ENCODE data around the gene NFAT5. TPM values are rescaled to one million over a fixed set of nuclear protein-coding genes. Genes with fewer than 3 reads are reported as not detected.

The NFAT5 gene
- polyA plus RNA-seq, 3 donors from 2014 or later, result 5.4 to 17.5 (median 7.9) TPM

GRCh38 chr16:69647020-69647419 lies 81.3 kb downstream of the NFAT5 start:
- H3K27me3 Mint-ChIP-seq (ENCODE audit: low read depth in 3 of 3), result no peaks in the 10 kb centered on the region
- peaks cover 9 to 21% of the 10 kb centered on the region in 2 donors for H3K4me1 Mint-ChIP-seq
- DNase-seq, result no peak
- peak overlapping the region in 1 of 6 donors; percentile 42 for H3K27ac Mint-ChIP-seq
- H3K9me3 Mint-ChIP-seq, result no peaks in the 10 kb centered on the region
- H3K4me3 Mint-ChIP-seq, result no peak overlapping the region
- peaks cover 5 to 15% (median 12%) of the 10 kb centered on the region in 3 donors for H3K36me3 Mint-ChIP-seq

- peaks cover 3 to 6% of the 10 kb centered on the region in 2 donors for H3K4me1 Mint-ChIP-seq
- no peak for DNase-seq
- H3K36me3 Mint-ChIP-seq, result peaks cover 8 to 30% (median 28%) of the 10 kb centered on the region in 3 donors
- no peaks in the 10 kb centered on the region for H3K27me3 Mint-ChIP-seq (ENCODE audit: low read depth in 3 of 3)
- no peak overlapping the region for H3K4me3 Mint-ChIP-seq
- no peaks in the 10 kb centered on the region for H3K9me3 Mint-ChIP-seq
- H3K27ac Mint-ChIP-seq, result peak overlapping the region in 3 of 6 donors; percentile 18 to 56 (median 24)
These were observed 85.5 kb downstream of the NFAT5 start for GRCh38 chr16:69651217-69651616.

- H3K27me3 Mint-ChIP-seq (ENCODE audit: low read depth in 3 of 3), result no peaks in the 10 kb centered on the region
- H3K4me3 Mint-ChIP-seq, result no peak overlapping the region
- H3K36me3 Mint-ChIP-seq, result peaks cover 11 to 26% (median 23%) of the 10 kb centered on the region in 3 donors
- peaks cover 0 to 3% of the 10 kb centered on the region in 2 donors for H3K4me1 Mint-ChIP-seq
- DNase-seq, result no peak
- H3K9me3 Mint-ChIP-seq, result no peaks in the 10 kb centered on the region
- H3K27ac Mint-ChIP-seq, result no peak overlapping the region
These were observed 88.6 kb downstream of the NFAT5 start for GRCh38 chr16:69654280-69654931.

- H3K27me3 Mint-ChIP-seq (ENCODE audit: low read depth in 3 of 3), result no peaks in the 10 kb centered on the region
- H3K4me3 Mint-ChIP-seq, result no peak overlapping the region
- peaks cover 0 to 1% of the 10 kb centered on the region in 2 donors for H3K4me1 Mint-ChIP-seq
- no peak for DNase-seq
- no peaks in the 10 kb centered on the region for H3K9me3 Mint-ChIP-seq
- peaks cover 11 to 36% (median 17%) of the 10 kb centered on the region in 3 donors for H3K36me3 Mint-ChIP-seq
- H3K27ac Mint-ChIP-seq, result no peak overlapping the region
These were observed 94.4 kb downstream of the NFAT5 start for GRCh38 chr16:69660166-69660565.

GRCh38 chr16:69662901-69663300 lies 97.1 kb downstream of the NFAT5 start:
- no peaks in the 10 kb centered on the region for H3K9me3 Mint-ChIP-seq
- H3K36me3 Mint-ChIP-seq, result peaks cover 4 to 27% (median 12%) of the 10 kb centered on the region in 3 donors
- H3K4me3 Mint-ChIP-seq, result no peak overlapping the region
- peaks cover 0 to 1% of the 10 kb centered on the region in 2 donors for H3K4me1 Mint-ChIP-seq
- H3K27ac Mint-ChIP-seq, result peak overlapping the region in 2 of 6 donors; percentile 40 to 50
- no peak for DNase-seq
- no peaks in the 10 kb centered on the region for H3K27me3 Mint-ChIP-seq (ENCODE audit: low read depth in 3 of 3)

GRCh38 chr16:69663846-69664245 lies 98.1 kb downstream of the NFAT5 start:
- Mint-ChIP-seq H3K27me3 (ENCODE audit: low read depth in 3 of 3) (no peaks in the 10 kb centered on the region), H3K4me3 (no peak overlapping the region), H3K4me1 (peaks cover 0 to 1% of the 10 kb centered on the region in 2 donors), H3K27ac (peak overlapping the region in 1 of 6 donors; percentile 43), H3K36me3 (peaks cover 8 to 26% (median 12%) of the 10 kb centered on the region in 3 donors), H3K9me3 (no peaks in the 10 kb centered on the region)
- no peak for DNase-seq

GRCh38 chr16:69669577-69669976 lies 103.8 kb downstream of the NFAT5 start:
- Mint-ChIP-seq H3K27me3 (ENCODE audit: low read depth in 3 of 3) (no peaks in the 10 kb centered on the region), H3K36me3 (peaks cover 6 to 23% (median 8%) of the 10 kb centered on the region in 3 donors), H3K9me3 (no peaks in the 10 kb centered on the region), H3K4me3 (no peak overlapping the region), H3K4me1 (no peaks in the 10 kb centered on the region), H3K27ac (no peak overlapping the region)
- no peak for DNase-seq

- no peaks in the 10 kb centered on the region for H3K9me3 Mint-ChIP-seq
- peaks cover 8 to 38% (median 15%) of the 10 kb centered on the region in 3 donors for H3K36me3 Mint-ChIP-seq
- H3K4me1 Mint-ChIP-seq, result no peaks in the 10 kb centered on the region
- no peak overlapping the region for H3K4me3 Mint-ChIP-seq
- peaks cover 0 to 1% (median 0%) of the 10 kb centered on the region in 3 donors for H3K27me3 Mint-ChIP-seq (ENCODE audit: low read depth in 3 of 3)
- no peak for DNase-seq
- no peak overlapping the region for H3K27ac Mint-ChIP-seq
These were observed 106.7 kb downstream of the NFAT5 start for GRCh38 chr16:69672315-69672997.

GRCh38 chr16:69672998-69673713 lies 107.4 kb downstream of the NFAT5 start:
- no peaks in the 10 kb centered on the region for H3K4me1 Mint-ChIP-seq
- no peaks in the 10 kb centered on the region for H3K9me3 Mint-ChIP-seq
- H3K36me3 Mint-ChIP-seq, result peaks cover 6 to 37% (median 16%) of the 10 kb centered on the region in 3 donors
- peak overlapping the region in 2 of 6 donors; percentile 25 to 34 for H3K27ac Mint-ChIP-seq
- peaks cover 0 to 1% (median 0%) of the 10 kb centered on the region in 3 donors for H3K27me3 Mint-ChIP-seq (ENCODE audit: low read depth in 3 of 3)
- H3K4me3 Mint-ChIP-seq, result no peak overlapping the region
- DNase-seq, result no peak

GRCh38 chr16:69680358-69680757 lies 114.6 kb downstream of the NFAT5 start:
- Mint-ChIP-seq H3K4me3 (no peak overlapping the region), H3K27ac (peak overlapping the region in 1 of 6 donors; percentile 34), H3K36me3 (peaks cover 4 to 20% (median 10%) of the 10 kb centered on the region in 3 donors), H3K9me3 (no peaks in the 10 kb centered on the region), H3K27me3 (ENCODE audit: low read depth in 3 of 3) (peaks cover 0 to 3% (median 0%) of the 10 kb centered on the region in 3 donors), H3K4me1 (no peaks in the 10 kb centered on the region)
- DNase-seq, result no peak

- no peak for DNase-seq
- Mint-ChIP-seq H3K4me3 (no peak overlapping the region), H3K9me3 (no peaks in the 10 kb centered on the region), H3K27ac (no peak overlapping the region), H3K36me3 (peaks cover 15 to 26% (median 21%) of the 10 kb centered on the region in 3 donors), H3K4me1 (no peaks in the 10 kb centered on the region), H3K27me3 (ENCODE audit: low read depth in 3 of 3) (peaks cover 0 to 2% (median 0%) of the 10 kb centered on the region in 3 donors)
These were observed 122.8 kb downstream of the NFAT5 start for GRCh38 chr16:69688589-69688988.

GRCh38 chr16:69691980-69692911 lies 126.5 kb downstream of the NFAT5 start:
- H3K9me3 Mint-ChIP-seq, result no peaks in the 10 kb centered on the region

GRCh38 chr16:69693916-69694315 lies 128.2 kb downstream of the NFAT5 start:
- H3K4me3 Mint-ChIP-seq, result no peak overlapping the region
- no peaks in the 10 kb centered on the region for H3K4me1 Mint-ChIP-seq
- H3K27me3 Mint-ChIP-seq (ENCODE audit: low read depth in 3 of 3), result peaks cover 0 to 2% (median 0%) of the 10 kb centered on the region in 3 donors
- peak overlapping the region in 2 of 6 donors; percentile 5 to 13 for H3K27ac Mint-ChIP-seq
- H3K9me3 Mint-ChIP-seq, result no peaks in the 10 kb centered on the region
- peaks cover 25 to 40% (median 35%) of the 10 kb centered on the region in 3 donors for H3K36me3 Mint-ChIP-seq
- DNase-seq, result no peak

More at GRCh38 chr16:69691980-69692911, 126.5 kb downstream of the NFAT5 start:
- no peak for DNase-seq
- Mint-ChIP-seq H3K27me3 (ENCODE audit: low read depth in 3 of 3) (peaks cover 0 to 2% (median 0%) of the 10 kb centered on the region in 3 donors), H3K4me3 (no peak overlapping the region), H3K4me1 (no peaks in the 10 kb centered on the region), H3K27ac (peak overlapping the region in 5 of 6 donors; percentile 5 to 27 (median 7)), H3K36me3 (peaks cover 25 to 35% (median 35%) of the 10 kb centered on the region in 3 donors)

All from immature natural killer cell (primary cell).